Medulla oblongata (tissue), 1 donor: ENCODE measurements around the gene FOXL2.

Source experiments
- DNase-seq: peaks from one replicate; pipeline ENCODE4 v3.0.0-alpha.2; 2015; ENCODE audit errors: extremely low spot score

The FOXL2 gene

DNA sequence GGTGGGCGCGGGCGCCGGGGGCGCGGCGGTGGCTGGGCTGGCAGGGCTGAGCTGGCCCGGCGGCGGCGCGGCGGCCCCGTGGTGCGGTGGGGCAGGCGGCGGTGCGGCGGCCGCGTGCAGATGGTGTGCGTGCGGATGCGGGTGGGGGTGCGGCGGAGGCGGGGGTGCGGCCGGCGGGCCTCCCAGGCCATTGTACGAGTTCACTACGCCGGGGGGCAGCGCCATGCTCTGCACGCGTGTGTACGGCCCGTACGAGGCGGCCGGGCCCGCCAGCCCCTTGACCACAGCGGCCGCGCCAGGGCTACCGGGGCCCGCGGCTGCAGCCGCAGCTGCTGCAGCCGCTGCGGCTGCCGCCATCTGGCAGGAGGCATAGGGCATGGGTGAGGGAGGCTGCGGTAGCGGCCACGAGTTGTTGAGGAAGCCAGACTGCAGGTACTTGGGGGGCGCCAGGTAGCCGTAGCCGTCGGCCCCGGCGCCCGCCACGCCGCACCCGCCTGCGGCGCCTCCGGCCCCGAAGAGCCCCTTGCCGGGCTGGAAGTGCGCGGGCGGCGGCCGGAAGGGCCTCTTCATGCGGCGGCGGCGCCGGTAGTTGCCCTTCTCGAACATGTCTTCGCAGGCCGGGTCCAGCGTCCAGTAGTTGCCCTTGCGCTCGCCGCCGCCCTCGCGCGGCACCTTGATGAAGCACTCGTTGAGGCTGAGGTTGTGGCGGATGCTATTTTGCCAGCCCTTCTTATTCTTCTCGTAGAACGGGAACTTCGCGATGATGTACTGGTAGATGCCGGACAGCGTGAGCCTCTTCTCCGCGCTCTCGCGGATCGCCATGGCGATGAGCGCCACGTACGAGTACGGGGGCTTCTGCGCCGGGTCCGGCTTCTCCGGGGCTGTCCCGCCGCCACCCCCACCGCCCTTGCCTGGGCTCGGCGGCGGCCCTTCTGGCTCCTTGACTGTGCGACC, 951 bp downstream of the FOXL2 start:
- no peak for DNase-seq

DNA sequence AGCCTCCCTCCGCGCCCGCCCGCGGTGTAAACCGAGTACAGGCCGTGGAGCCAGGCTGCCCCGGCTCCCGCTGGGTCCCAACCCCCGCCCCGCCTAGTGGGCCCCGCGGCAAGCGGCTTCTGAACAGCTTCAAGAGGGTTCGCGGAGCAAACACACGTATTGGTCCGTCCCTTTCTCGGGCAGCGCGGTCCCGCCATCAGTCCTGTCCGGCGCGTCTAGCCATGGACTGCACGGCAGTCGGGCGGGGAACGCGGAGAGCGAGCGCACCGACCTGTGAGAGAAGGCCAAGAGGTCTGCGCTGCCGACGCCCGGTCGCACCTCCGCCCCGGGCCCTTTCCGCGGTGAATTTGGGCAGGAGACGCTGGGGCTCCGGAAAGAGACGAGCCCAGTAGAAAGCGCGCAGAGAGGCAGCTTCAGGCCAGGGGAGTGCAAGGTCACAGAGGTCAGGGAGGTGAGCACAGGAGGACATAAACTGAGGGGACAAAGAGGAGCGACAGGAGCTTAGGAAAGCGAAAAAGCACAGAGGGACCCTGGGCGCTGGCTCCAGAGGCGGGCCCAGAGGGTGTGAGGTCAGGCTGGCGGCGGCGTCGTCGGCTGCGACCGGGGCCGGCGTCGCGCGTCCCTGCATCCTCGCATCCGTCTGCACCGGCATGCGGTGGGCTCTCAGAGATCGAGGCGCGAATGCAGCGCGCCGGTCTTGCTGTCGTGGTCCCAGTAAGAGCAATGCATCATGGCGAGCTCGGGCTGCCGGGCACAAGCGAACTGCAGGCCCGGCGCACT, 1.8 kb downstream of the FOXL2 start:
- no peak for DNase-seq

DNA sequence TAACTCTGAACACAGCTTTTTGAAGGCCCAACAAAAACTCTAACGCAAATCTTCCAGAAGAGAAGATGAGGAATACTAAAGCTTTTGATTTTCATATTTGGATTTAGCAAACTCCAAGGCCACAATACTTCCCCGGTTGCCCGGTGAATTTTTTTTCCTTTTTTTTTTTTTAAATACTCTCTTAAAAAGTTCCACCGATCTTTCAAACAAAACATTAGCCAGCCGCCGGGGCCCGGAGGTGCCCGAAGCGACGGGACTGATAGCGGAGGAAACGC, 2.3 kb downstream of the FOXL2 start:
- no peak for DNase-seq

DNA sequence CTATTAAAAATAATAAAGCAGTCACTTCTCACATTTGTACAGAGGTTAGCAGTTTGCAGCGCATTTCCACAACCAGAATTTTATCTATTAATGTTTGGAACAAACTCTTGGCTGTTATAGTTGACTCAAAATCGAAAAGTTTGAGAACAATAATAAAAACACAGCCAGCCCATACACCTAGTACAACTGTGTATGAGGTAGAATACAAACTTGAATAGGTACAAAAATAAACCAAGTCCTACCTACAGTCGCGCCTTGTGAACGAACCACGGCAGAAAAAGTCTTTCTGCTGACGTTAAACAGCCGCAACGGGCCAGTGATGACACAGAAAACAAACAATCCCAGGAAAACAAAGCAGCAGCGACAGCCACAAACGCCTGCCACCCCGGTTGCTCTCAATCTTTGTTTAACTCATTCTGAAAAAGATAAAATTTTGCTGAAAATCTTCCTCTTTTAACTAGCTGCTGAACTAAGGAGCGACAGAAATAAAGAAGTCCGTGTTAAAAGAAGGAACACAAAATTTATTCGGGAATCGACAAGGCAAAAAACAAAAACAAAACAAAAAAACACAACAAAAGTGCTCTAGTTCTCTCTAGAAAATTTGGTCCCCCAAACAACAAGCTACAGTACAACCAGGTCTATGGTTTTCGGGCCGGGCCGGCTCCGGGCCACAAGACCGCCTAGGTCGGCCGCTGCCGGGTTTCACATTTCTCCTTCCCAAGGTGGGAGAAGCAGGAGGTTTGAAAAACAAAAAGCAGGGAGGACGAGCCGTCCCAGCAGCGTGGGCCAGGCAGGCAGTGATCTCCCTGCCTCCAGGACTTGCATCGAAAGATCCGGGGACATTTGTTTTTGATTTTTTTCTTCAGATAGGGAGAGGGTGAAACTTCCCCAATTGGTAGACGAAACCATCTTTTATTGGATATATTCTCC, 2.9 kb downstream of the FOXL2 start:
- no peak for DNase-seq

DNA sequence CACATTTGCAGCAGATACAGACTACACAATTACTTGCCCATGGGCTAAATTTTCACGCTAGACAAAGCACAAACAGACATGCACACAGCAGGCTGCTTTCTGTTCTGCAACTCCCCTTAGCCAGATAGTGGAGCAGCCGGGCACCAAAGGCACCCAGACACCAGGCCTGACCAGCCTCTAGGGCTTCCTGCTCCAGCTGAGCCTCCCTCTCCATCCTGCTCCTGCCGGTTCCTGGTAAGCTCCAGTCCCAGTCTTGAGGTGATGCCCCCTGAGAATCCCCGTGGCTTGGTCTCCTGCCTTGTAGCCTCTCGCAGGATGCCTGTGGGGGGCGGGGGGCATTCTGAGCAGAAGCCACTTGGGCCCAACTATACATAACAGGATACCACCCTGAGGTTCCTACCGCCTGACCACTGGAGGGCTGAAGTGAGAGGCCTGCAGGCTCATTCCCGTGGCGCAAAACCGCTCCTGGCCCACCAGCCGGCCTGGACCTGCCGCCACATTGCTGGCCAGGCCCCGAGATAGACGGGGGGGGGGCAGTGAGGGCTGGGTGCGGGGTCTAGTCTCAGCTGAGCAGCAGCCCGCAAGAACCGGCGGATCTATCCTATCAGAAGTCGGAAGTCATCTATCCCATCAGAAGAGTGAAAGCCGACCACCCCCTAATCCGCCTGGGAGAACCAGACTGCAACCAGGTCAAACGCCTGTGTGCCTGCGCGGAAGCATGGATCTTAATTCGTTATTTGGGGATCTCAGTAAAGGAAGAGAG, 3.9 kb downstream of the FOXL2 start:
- no peak for DNase-seq

DNA sequence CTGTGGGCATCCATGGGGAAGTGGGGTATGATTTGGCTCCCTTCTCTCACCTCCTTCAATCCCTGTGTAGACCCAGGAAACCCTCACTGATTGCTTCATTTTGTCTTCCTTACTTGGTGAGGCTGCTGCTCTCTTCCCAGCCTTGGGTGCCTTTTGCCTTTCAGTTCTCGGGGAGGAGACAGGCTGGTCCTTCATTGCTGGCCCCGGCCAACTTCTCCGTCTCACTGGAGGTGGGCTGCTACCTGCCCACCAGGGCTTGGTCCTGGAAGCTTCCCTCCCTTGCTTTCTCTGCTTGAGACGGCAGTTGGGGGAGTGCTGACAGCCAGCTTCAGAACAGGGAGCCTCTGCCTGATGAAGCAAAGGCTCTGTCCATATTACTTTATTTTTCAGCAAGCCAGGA, 4.7 kb downstream of the FOXL2 start:
- no peak for DNase-seq

DNA sequence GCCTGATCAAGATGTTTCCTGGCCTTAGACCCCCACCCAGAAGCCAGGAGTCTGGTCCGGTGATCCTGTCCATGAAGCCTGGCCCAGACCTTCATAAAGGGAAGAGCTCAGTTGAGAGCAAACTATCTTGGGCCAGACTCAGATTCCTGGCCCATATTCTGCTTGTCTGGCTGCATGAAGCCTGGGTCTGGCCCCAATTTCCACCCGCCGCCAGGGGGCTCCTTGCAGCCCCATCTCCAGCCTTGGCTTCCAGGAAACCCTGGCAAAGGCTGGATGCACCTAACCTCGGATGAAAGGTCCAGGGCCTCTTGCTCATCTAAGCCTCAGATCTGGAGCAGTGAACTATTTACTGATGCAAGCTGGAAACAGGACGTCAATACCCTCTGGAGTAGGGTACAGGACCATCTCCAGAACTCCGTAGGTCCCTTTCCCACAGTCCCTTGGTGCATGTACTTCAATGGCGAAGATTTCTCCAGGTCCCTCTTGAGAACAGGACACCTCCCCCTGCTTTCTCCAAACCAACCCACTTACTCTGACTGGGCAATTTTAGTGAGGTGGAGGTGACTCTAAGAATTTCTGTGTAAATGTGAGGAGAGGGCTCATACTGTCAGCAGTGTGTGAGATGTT, 5.6 kb downstream of the FOXL2 start:
- no peak for DNase-seq

DNA sequence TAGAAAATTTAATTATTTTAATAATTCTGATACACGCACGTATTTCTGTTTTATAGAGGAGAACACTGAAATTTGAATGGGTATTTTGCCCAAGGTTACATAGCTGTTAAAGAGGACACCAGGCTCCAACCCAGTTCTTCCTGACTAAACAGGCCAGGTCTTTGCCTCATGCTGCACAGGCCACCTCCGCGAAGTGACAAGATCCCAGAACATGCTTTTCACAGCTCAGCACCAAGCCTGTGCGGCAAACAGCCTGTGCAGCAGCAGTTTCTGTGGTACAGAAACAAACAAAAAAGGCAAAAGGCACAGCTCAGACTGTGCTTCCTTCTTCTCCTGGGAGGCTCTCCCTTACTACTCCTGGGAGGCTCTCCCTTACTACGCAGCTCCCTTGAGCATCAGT, 6.5 kb downstream of the FOXL2 start:
- no peak for DNase-seq

DNA sequence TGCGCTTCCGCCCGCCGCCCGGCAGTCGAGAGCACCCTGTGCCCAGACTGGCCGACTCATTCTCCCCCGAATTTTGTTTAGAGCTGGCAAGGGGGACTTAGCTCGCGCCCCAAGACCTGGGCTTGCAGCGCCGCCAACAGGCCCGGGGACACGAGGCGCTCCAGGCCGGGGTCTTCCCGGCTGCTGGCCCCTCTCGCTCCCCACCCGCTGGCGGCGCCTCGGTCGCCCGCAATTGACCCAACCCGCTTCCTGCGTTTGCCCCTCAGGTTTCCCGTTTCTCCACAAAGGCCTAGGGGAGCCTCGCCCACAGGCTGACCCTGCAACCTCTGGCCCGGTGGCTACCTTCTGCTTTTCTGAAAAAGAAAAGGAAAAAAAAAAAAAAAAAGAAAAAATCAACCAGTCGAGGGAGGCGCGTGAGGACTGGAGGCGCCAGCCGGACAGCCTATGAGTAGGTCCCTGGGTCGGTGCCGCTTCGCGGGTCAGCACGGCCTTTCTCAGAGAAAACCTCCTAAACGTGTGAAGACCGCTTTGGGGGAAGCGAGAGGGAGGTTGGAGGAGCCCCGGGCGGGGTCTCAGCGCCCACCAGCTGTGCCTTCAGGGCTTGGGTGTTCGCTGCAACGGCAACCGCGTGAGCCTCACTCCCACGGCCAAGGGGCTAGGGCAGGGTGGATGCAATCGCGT, 7.2 kb downstream of the FOXL2 start:
- DNase-seq: no peak

DNA sequence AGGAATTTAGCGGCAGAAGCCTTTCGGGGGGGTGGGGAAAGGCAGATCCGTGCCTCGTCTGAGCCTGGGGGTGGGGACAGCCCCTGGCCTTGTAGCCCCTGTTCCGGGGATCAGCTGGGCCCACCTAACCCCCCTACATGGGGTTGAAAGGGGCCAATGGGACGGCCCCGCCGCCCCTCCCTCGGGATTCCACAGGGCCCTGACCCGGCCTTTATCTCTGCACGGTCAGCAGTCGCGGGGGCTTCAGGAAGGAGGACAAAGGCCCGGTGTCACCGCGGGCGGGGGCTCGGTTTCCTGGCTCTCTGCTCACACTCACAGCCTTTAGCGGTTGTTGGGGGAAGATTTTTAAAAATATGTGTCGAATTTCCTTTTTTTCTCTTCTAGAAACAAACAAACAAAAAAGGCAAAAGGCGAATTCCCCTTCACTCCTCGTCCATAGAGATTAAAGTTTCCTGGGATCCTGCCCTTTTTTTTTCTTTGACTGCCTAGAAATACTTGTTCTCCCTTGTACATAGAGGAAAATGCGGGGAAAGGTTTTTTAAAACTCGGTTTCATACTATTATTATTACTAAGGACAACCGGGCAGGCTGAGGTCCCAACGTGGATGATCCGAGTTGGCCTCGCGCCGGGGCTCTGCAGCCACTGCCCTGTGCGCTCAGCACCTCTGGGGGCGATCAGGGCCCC, 7.9 kb downstream of the FOXL2 start:
- DNase-seq: no peak

DNA sequence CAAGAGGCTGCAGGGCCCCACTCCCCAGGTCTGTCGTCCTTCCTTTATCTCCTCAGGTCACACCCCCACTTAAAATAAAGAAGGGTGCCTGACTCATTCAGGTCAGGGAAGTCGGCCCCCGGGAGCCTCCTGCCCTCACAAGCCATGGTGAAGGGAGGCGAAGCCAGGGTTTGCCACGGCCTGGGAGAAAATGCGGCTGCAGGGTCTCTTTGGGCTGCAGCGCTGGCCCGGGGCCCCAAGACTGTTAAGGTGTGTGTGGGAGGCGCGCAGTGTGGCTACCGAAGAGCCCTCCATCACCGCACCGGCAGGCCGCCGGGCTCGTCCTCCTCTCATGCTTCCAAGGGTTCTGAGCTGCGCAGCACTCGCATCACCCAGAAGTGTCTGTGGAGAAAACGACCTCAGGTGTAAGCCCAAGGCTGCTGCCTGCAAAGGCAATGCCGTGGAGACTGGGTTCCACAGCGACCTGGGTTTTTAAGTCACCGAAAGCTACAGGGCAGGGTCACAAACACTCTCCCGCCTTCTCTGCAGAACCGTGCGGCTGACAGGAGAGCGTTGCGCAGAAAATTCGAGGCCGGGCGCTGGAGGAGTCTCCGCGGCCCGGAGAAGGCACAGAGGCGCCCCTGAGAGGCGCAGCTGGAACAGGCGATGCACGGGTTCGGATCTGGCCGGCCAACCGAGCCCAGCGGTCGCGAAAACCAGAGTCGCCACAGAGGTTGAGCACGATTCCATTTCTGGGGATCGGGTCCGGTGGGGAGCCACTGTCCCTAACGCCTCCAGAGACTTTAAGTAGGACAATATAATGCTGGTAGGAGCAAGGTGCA, 8.7 kb downstream of the FOXL2 start:
- DNase-seq: no peak

DNA sequence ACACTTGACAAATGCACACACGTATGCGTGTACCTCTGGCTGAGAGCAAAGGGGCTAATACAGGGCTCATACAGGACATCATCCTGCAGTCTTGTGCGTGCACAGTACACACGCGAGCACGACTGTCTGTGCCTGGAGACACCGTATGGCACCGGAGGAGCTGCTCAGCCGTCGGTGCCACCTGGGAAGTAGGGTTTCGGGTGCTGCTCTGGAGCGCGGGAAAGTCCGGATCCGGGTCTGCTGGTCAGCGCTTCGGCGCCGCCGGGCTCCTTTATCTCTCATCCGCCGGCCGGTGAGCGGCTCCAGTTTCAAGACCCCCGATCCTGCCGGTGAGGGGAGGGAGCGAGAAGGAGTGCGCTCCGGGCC, 9.3 kb downstream of the FOXL2 start:
- no peak for DNase-seq

DNA sequence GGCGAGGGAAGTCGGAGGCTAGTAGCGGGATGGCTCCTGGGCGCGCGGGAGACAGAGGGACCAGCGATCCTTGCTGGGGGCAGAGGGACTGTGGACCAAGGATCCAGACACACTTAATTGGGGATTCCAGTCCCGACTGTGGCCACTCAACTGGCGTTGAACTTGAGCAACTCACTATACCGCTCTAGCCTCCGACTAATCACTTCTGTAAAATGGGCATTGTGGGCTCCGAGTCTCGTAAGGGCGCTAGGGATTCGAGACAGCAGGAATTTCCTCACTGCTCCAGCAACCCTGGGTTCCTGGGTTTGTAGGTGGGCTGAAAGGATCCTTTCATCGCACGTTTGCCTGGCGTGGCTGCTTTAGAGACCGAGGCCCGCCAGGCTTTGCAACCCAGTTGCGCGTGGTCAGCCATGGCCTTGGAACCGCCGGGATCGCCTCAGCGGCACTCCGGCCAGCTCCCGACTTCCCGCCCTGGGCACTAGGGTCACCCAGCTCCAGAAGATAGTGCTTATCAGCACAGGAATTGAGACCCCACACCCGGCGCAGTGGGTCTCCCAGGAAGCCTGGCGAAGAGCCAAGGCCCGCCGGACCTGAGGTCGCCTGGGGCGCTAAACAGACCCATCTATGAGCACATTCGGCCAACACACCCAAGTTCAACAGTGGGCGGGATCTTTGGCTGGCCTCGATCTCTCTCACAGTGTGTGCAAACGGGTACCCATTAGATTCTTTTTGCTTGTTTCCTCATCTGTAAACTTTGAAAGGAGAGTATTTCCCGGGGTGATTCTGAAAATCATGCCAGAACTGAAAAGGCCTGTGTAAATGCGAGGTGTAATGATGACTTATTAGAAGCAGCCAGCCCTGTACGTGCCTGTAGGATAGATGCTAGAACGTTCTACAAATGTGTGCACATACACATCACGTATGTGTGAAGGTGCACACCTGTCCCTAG, 9.9 kb downstream of the FOXL2 start:
- DNase-seq: no peak

DNA sequence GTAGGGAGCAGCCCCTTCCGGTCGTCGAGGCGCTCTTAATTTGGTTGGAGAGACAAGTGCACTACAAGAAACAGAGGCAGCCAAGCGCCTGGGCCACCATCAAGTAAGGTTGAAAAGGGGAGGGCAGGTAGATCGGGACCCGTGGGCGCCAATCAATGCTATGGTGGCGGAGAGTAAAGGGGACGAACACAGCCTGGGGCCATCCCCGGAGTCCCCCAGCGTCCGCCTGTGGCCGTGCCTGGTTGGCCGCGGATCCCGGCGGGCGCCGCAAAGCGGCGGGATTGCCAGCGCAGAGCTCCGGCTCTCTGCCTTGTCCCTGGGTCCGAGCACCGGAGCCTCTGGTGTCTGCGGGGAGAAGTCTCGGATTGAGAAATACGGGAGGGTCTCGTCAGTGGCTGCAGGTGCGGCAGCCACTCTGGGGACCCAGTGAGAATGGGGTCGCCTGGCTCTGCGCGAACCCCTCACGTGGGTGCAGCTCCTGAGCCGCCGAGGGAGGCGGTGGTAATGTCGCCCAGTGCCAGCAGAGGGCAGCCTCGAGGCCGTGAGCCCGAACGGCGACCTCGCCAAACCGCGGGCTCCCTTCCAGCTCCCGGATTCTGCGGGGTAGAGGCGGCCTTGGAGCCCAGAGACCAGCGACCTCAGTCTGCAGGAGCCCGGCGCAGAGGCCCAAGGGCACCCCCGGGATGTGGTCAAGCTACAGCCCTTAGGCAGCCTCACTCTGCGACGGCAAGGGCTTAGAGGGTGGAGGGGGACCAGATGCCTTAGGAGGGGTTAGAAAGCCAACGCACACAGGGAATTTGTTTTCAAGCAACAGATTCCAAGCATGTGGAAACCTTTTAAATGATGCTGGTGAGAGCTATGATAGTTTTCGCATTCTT, 10.8 kb downstream of the FOXL2 start:
- peak; percentile 57 for DNase-seq

DNA sequence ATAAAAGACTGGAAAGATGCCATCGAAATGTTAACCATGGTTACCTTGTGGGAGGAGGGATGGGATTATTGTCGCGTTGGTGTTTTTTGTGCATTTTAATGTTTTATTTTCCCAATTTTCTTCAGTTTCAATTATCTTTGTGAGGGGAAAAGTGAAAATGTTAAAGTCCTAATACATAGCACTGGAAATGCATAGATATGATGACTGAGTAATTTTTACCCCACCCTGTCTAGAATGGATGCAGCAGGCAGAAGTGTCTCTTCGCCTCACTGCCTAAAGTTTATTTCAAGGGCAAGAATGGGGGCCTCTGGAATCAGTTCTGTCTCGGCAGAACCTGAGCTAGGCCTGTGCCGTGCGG, 11.5 kb downstream of the FOXL2 start:
- DNase-seq: no peak

DNA sequence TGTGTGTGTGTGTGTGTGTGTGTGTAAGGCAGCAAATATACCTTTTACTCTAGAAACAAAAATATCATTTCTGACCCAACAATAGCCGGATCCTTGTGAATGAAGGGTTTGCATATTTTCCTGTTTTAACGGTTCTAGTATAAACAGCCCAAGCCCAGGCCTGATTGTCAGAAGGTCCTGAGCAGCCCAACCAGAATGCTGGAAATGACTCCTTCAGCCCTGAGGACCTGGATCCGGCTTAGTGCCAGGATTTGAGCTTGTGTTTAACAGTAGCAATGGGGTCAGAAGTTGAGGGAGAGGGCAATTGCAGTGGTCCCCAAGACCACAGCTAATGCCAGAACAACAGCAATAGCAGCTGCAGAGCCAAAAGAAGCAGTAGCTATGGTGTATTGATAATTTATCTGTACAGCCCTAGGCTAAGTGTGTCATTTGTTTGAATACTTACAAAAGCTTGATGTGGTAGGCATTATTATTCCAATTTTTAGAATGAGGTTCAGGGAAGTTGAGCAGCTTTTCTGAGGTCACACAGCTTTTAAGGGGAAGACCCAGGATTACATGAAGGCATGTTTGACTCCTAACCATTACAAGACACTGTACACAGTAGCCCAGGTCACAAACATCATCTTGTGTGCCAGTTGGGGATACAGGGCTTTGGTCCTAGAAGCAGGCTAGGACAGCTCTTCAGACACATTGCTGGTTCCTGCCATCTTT, 12.8 kb downstream of the FOXL2 start:
- DNase-seq: no peak
